ENCODE results near the gene GTF2IRD1. TPM values are rescaled to one million over a fixed set of nuclear protein-coding genes. Genes with fewer than 3 reads are reported as not detected.
"Not testable (repeated sequence)": the region's sequence is repeated elsewhere in the genome, so short reads cannot be mapped to it uniquely, and the experiment has no call there.

The GTF2IRD1 gene
- total RNA-seq, 6 experiments from 2014 or later: 19.7 to 24.6 (median 22.4) TPM

DNA sequence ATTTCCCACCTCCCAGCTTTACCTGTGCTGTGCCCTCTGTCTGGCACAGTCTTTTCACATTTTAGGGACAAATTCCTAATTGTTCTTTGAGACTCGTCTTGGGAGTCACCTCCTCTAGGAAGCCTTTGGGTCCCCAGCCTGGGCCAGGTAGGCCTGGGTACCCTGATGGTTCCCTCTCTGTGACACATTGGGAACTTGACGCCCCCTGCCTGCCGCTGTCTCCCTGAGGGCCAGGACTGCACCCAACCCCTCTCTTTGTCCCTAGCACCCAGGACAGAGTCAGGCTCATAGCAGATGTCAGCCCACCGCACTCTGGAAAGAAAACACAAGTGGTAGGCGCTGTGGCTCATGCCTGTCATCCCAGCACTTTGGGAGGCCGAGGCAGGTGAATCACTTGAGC is 71.4 kb downstream of the GTF2IRD1 start:
- no peak for DNase-seq
- Mint-ChIP-seq H3K4me1 (ENCODE audit: low read depth) (no peaks in the 10 kb centered on the region), H3K9me3 (no peaks in the 10 kb centered on the region), H3K36me3 (ENCODE audit: low read depth) (peaks cover 21% of the 10 kb centered on the region), H3K27me3 (ENCODE audit: insufficient read depth) (peaks cover 2% of the 10 kb centered on the region), H3K27ac (no peak overlapping the region), H3K4me3 (no peak overlapping the region)
- TF ChIP-seq, protein P1, sequence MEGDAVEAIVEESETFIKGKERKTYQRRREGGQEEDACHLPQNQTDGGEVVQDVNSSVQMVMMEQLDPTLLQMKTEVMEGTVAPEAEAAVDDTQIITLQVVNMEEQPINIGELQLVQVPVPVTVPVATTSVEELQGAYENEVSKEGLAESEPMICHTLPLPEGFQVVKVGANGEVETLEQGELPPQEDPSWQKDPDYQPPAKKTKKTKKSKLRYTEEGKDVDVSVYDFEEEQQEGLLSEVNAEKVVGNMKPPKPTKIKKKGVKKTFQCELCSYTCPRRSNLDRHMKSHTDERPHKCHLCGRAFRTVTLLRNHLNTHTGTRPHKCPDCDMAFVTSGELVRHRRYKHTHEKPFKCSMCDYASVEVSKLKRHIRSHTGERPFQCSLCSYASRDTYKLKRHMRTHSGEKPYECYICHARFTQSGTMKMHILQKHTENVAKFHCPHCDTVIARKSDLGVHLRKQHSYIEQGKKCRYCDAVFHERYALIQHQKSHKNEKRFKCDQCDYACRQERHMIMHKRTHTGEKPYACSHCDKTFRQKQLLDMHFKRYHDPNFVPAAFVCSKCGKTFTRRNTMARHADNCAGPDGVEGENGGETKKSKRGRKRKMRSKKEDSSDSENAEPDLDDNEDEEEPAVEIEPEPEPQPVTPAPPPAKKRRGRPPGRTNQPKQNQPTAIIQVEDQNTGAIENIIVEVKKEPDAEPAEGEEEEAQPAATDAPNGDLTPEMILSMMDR (IDR thresholded peaks at IDR 0.05): no peak

DNA sequence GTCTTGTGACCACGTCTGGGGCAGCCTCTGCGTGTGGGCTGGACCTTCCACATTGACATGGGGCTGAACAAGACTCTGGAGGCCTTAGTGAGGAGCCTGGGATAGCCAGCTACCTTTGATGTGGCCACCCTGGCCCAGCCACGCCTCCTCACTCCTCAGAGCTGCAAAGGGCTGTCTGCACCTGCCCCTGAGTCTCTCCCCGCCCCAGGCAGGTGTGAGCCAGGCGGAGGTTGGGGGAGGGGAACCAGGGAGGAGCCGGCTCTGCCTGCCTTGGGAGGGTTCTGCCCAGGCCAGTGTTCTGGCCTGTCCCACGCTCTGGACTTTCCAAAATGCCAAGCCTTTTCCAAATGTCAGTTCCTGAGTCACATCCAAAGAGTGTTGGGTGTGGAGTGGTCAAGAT is 72.2 kb downstream of the GTF2IRD1 start:
- no peak for DNase-seq
- no peak overlapping the region for H3K4me3 Mint-ChIP-seq
- H3K9me3 Mint-ChIP-seq: no peaks in the 10 kb centered on the region
- H3K4me1 Mint-ChIP-seq (ENCODE audit: low read depth): no peaks in the 10 kb centered on the region
- no peak overlapping the region for H3K27ac Mint-ChIP-seq
- peaks cover 2% of the 10 kb centered on the region for H3K27me3 Mint-ChIP-seq (ENCODE audit: insufficient read depth)
- TF ChIP-seq, protein P1 (IDR thresholded peaks at IDR 0.05): no peak
- peaks cover 24% of the 10 kb centered on the region for H3K36me3 Mint-ChIP-seq (ENCODE audit: low read depth)

- TF ChIP-seq, protein P1 (IDR thresholded peaks at IDR 0.05): no peak
- no peak overlapping the region for H3K27ac Mint-ChIP-seq
- H3K4me3 Mint-ChIP-seq: no peak overlapping the region
- H3K4me1 Mint-ChIP-seq (ENCODE audit: low read depth): no peaks in the 10 kb centered on the region
- H3K9me3 Mint-ChIP-seq: no peaks in the 10 kb centered on the region
- peaks cover 2% of the 10 kb centered on the region for H3K27me3 Mint-ChIP-seq (ENCODE audit: insufficient read depth)
- DNase-seq: no peak
- peaks cover 19% of the 10 kb centered on the region for H3K36me3 Mint-ChIP-seq (ENCODE audit: low read depth)
Measured at GRCh38 chr7:74526780-74527179, 73.1 kb downstream of the GTF2IRD1 start.

DNA sequence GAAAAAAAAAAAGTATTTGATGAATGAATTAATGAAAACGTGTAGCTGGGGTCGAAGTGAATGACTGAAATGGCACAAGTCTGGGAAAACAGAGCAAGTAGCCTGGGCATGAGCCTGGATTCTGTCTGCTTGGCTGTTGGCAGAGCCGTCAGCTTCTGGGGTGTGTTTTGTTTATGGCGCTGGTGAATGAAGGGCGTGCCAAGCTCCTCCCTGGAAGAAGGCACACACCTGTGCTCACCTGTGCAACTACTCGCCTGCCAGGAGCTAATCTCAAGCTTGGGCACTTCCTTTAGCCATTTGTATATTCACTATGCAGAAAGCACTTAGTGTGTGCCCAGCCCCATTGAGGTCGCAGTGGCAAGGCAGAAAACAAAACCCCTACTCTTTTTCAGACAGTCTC is 74.1 kb downstream of the GTF2IRD1 start:
- Mint-ChIP-seq H3K4me1 (ENCODE audit: low read depth) (no peaks in the 10 kb centered on the region), H3K4me3 (no peak overlapping the region), H3K27ac (no peak overlapping the region), H3K9me3 (no peaks in the 10 kb centered on the region), H3K36me3 (ENCODE audit: low read depth) (peaks cover 13% of the 10 kb centered on the region), H3K27me3 (ENCODE audit: insufficient read depth) (peaks cover 2% of the 10 kb centered on the region)
- DNase-seq: no peak
- TF ChIP-seq, protein P1 (IDR thresholded peaks at IDR 0.05): no peak

- H3K36me3 Mint-ChIP-seq (ENCODE audit: low read depth): peaks cover 17% of the 10 kb centered on the region
- H3K27ac Mint-ChIP-seq; DNase-seq; H3K4me3 Mint-ChIP-seq; H3K27me3 Mint-ChIP-seq (ENCODE audit: insufficient read depth); H3K4me1 Mint-ChIP-seq (ENCODE audit: low read depth); H3K9me3 Mint-ChIP-seq: not testable (repeated sequence)
Measured at GRCh38 chr7:74528773-74529172, 75.1 kb downstream of the GTF2IRD1 start.

- no peaks in the 10 kb centered on the region for H3K4me1 Mint-ChIP-seq (ENCODE audit: low read depth)
- H3K27me3 Mint-ChIP-seq (ENCODE audit: insufficient read depth): peaks cover 2% of the 10 kb centered on the region; the same call in 1 of the 2 replicates
- no peak overlapping the region for H3K4me3 Mint-ChIP-seq
- DNase-seq: no peak
- H3K9me3 Mint-ChIP-seq: no peaks in the 10 kb centered on the region
- no peak overlapping the region for H3K27ac Mint-ChIP-seq
- peaks cover 8% of the 10 kb centered on the region for H3K36me3 Mint-ChIP-seq (ENCODE audit: low read depth)
- TF ChIP-seq, protein P1 (IDR thresholded peaks at IDR 0.05): no peak
Measured at GRCh38 chr7:74535951-74536356, 82.2 kb downstream of the GTF2IRD1 start.

DNA sequence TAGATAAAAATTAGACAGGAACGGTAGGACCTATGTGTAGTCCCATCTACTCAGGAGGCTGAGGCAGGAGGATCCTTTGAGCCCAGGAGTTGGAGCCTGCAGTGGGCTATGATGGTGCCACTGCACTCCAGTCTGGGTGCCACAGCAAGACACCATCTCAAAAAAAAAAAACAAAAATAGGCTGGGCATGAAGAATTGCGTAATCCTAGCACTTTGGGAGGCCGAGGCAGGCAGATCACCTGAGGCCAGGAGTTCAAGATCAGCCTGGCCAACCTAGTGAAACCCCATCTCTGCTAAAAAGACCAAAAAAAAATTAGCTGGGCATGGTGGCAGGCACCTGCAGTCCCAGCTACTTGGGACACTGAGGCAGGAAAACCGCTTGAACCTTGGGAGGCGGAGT is 88.2 kb downstream of the GTF2IRD1 start:
- DNase-seq; H3K27me3 Mint-ChIP-seq (ENCODE audit: insufficient read depth); H3K4me3 Mint-ChIP-seq; H3K9me3 Mint-ChIP-seq; H3K27ac Mint-ChIP-seq; H3K4me1 Mint-ChIP-seq (ENCODE audit: low read depth): not testable (repeated sequence)
- peaks cover 15% of the 10 kb centered on the region for H3K36me3 Mint-ChIP-seq (ENCODE audit: low read depth)
